GM06990 (cell line): ENCODE measurements around the gene FOXP4.

Experiments used
- DNase-seq: peaks from one replicate; pipeline ENCODE4 v3.0.0-alpha.2; 2011; ENCODE audit not compliant: insufficient read length; ENCODE audit errors: extremely low read depth
- H3K27me3 ChIP-seq: replicated peaks from 2 replicates; pipeline ENCODE4 v1.6.0; 2011; ENCODE audit warnings: low read length; ENCODE audit not compliant: control insufficient read depth, insufficient read depth
- H3K36me3 ChIP-seq: 2 replicates; pipeline ENCODE4 v1.5.1; 2011; ENCODE audit warnings: low read length; ENCODE audit not compliant: control insufficient read depth, insufficient read depth
- H3K4me3 ChIP-seq: replicated peaks from 2 replicates; pipeline ENCODE4 v1.5.1; 2011; ENCODE audit warnings: low read depth, mild to moderate bottlenecking, control low read depth, low read length
- CTCF ChIP-seq: IDR thresholded peaks from 2 replicates; pipeline ENCODE4 v1.5.1; 2011; ENCODE audit warnings: low read length, control low read depth, mild to moderate bottlenecking, inconsistent platforms; ENCODE audit not compliant: insufficient read depth, poor library complexity, severe bottlenecking

FOXP4 gene

GRCh38 chr6:41586252-41587007, 40.2 kb downstream of the FOXP4 start:
- Histone ChIP-seq H3K36me3 (peaks cover 53% of the 10 kb centered on the region), H3K4me3 (no peak overlapping the region), H3K27me3 (no peaks in the 10 kb centered on the region)
- no peak for DNase-seq
- no peak for TF ChIP-seq CTCF

- no peak for TF ChIP-seq CTCF
- Histone ChIP-seq H3K36me3 (peaks cover 47% of the 10 kb centered on the region), H3K4me3 (no peak overlapping the region), H3K27me3 (no peaks in the 10 kb centered on the region)
- DNase-seq = no peak
Measured at GRCh38 chr6:41587131-41587879, 41.1 kb downstream of the FOXP4 start.

GRCh38 chr6:41588111-41588510, 41.9 kb downstream of the FOXP4 start:
- Histone ChIP-seq H3K36me3 (peaks cover 45% of the 10 kb centered on the region), H3K4me3 (no peak overlapping the region), H3K27me3 (no peaks in the 10 kb centered on the region)
- DNase-seq = no peak
- no peak for TF ChIP-seq CTCF

GRCh38 chr6:41589223-41589622, 43.0 kb downstream of the FOXP4 start:
- no peak for DNase-seq
- H3K27me3 ChIP-seq = no peaks in the 10 kb centered on the region
- TF ChIP-seq CTCF = no peak
- H3K36me3 ChIP-seq = peaks cover 37% of the 10 kb centered on the region
- no peak overlapping the region for H3K4me3 ChIP-seq

GRCh38 chr6:41589636-41590622, 43.7 kb downstream of the FOXP4 start:
- TF ChIP-seq CTCF = no peak
- no peaks in the 10 kb centered on the region for H3K27me3 ChIP-seq
- DNase-seq = no peak
- no peak overlapping the region for H3K4me3 ChIP-seq
- peaks cover 36% of the 10 kb centered on the region for H3K36me3 ChIP-seq
